IPS DF 6.9 (cell line): Measurements from ENCODE around the gene PHC1.
"Not testable (repeated sequence)": the region's sequence is repeated elsewhere in the genome, so short reads cannot be mapped to it uniquely, and the experiment has no call there.

ENCODE experiments used
- DNase-seq: peaks from one replicate; pipeline ENCODE4 v3.0.0-alpha.2; 2013; ENCODE audit warnings: low read depth, low spot score
- H3K27ac ChIP-seq: one replicate; pipeline ENCODE4 v1.5.1; 2013; ENCODE audit warnings: low read length, control low read depth
- H3K27me3 ChIP-seq: 2 replicates; pipeline ENCODE4 v1.6.1; 2013; ENCODE audit warnings: mild to moderate bottlenecking, low read length; ENCODE audit not compliant: control insufficient read depth, insufficient read depth
- H3K36me3 ChIP-seq: 2 replicates; pipeline ENCODE4 v1.6.1; 2013; ENCODE audit warnings: low read length; ENCODE audit not compliant: control insufficient read depth, insufficient read depth
- H3K4me1 ChIP-seq: 2 replicates; pipeline ENCODE4 v1.6.1; 2013; ENCODE audit warnings: low read length; ENCODE audit not compliant: control insufficient read depth, insufficient read depth
- H3K4me3 ChIP-seq: 2 replicates; pipeline ENCODE4 v1.5.1; 2013; ENCODE audit warnings: mild to moderate bottlenecking, low read length
- H3K9me3 ChIP-seq: 2 replicates; pipeline ENCODE4 v1.6.1; 2013; ENCODE audit warnings: low read length, inconsistent platforms; ENCODE audit not compliant: control insufficient read depth, insufficient read depth
- WGBS: extraction: QIAGEN DNeasy Blood & Tissue Kit; methylation state at CpG from one replicate; pipeline ENCODE4 v1.1.7; 2013; ENCODE audit warnings: mixed read lengths, missing lambda C conversion rate; ENCODE audit not compliant: insufficient read length, insufficient coverage; 5-methylcytosine and 5-hydroxymethylcytosine counted together

PHC1 gene

GRCh38 chr12:8909752-8910151 lies 4.6 kb upstream of the PHC1 start:
- Histone ChIP-seq H3K27ac (peak overlapping the region; percentile 85), H3K4me3 (no peak overlapping the region), H3K4me1 (peaks cover 6% of the 10 kb centered on the region), H3K9me3 (no peaks in the 10 kb centered on the region), H3K27me3 (no peaks in the 10 kb centered on the region), H3K36me3 (no peaks in the 10 kb centered on the region)
- DNase-seq, result no peak
- WGBS, result no CpG with 5 or more reads among the region's 5 CpGs

GRCh38 chr12:8911606-8912268 lies 2.6 kb upstream of the PHC1 start:
- Histone ChIP-seq H3K4me3 (no peak overlapping the region), H3K27me3 (no peaks in the 10 kb centered on the region), H3K4me1 (peaks cover 6% of the 10 kb centered on the region), H3K9me3 (no peaks in the 10 kb centered on the region), H3K27ac (peak overlapping the region; percentile 92), H3K36me3 (no peaks in the 10 kb centered on the region)
- WGBS, result no CpG with 5 or more reads among the region's 3 CpGs
- no peak for DNase-seq

- no peaks in the 10 kb centered on the region for H3K27me3 ChIP-seq
- H3K36me3 ChIP-seq, result 0 out of 2 replicates have a peak, but pooled peaks cover 3% of the 10 kb centered on the region
- DNase-seq, result no peak
- H3K4me3 ChIP-seq, result no peak overlapping the region; the same call in 1 of the 2 replicates
- peaks cover 4% of the 10 kb centered on the region; the same call in 1 of the 2 replicates for H3K4me1 ChIP-seq
- peak overlapping the region; percentile 93 for H3K27ac ChIP-seq
- H3K9me3 ChIP-seq, result no peaks in the 10 kb centered on the region
- no CpG with 5 or more reads among the region's 9 CpGs for WGBS
Measured at GRCh38 chr12:8912914-8913313, 1.4 kb upstream of the PHC1 start.

GRCh38 chr12:8913702-8914032 lies 642 bp upstream of the PHC1 start:
- H3K27me3 ChIP-seq, result no peaks in the 10 kb centered on the region
- WGBS, result no CpG with 5 or more reads among the region's 6 CpGs
- no peak for DNase-seq
- no peaks in the 10 kb centered on the region for H3K9me3 ChIP-seq
- H3K27ac ChIP-seq, result peak overlapping the region; percentile 93
- peaks cover 4% of the 10 kb centered on the region; the same call in 1 of the 2 replicates for H3K4me1 ChIP-seq
- H3K36me3 ChIP-seq, result peaks cover 5% of the 10 kb centered on the region; the same call in 1 of the 2 replicates
- peak overlapping the region; percentile 60; the same call in 1 of the 2 replicates for H3K4me3 ChIP-seq

- Histone ChIP-seq H3K9me3 (no peaks in the 10 kb centered on the region), H3K27ac (peak overlapping the region; percentile 93), H3K4me3 (peak overlapping the region; percentile 80), H3K4me1 (peaks cover 1% of the 10 kb centered on the region; the same call in 1 of the 2 replicates), H3K27me3 (no peaks in the 10 kb centered on the region), H3K36me3 (peaks cover 16% of the 10 kb centered on the region; the same call in 1 of the 2 replicates)
- no CpG with 5 or more reads among the region's 35 CpGs for WGBS
- no peak for DNase-seq
Measured at GRCh38 chr12:8914716-8915526, 612 bp downstream of the PHC1 start.

GRCh38 chr12:8916154-8916553 lies 1.8 kb downstream of the PHC1 start:
- Histone ChIP-seq H3K27me3 (no peaks in the 10 kb centered on the region), H3K27ac (no peak overlapping the region), H3K4me1 (peaks cover 1% of the 10 kb centered on the region; the same call in 1 of the 2 replicates), H3K9me3 (no peaks in the 10 kb centered on the region), H3K4me3 (peak overlapping the region; percentile 80; the same call in 1 of the 2 replicates), H3K36me3 (peaks cover 25% of the 10 kb centered on the region)
- no peak for DNase-seq

GRCh38 chr12:8917031-8917430 lies 2.7 kb downstream of the PHC1 start:
- Histone ChIP-seq H3K4me1 (no peaks in the 10 kb centered on the region), H3K4me3 (peak overlapping the region; percentile 80; the same call in 1 of the 2 replicates), H3K9me3 (no peaks in the 10 kb centered on the region), H3K36me3 (peaks cover 30% of the 10 kb centered on the region), H3K27ac (no peak overlapping the region), H3K27me3 (no peaks in the 10 kb centered on the region)
- no peak for DNase-seq
- no CpG with 5 or more reads among the region's 3 CpGs for WGBS

- H3K27me3 ChIP-seq, result no peaks in the 10 kb centered on the region
- H3K4me1 ChIP-seq, result no peaks in the 10 kb centered on the region
- WGBS, result no CpG with 5 or more reads among the region's 1 CpG
- H3K36me3 ChIP-seq, result peaks cover 35% of the 10 kb centered on the region
- DNase-seq, result no peak
- no peak overlapping the region for H3K4me3 ChIP-seq
- no peaks in the 10 kb centered on the region for H3K9me3 ChIP-seq
- H3K27ac ChIP-seq, result no peak overlapping the region
Measured at GRCh38 chr12:8917751-8918150, 3.4 kb downstream of the PHC1 start.

- H3K4me1 ChIP-seq, DNase-seq, H3K27me3 ChIP-seq, H3K27ac ChIP-seq, H3K9me3 ChIP-seq, H3K4me3 ChIP-seq: not testable (repeated sequence)
- WGBS, result no CpG with 5 or more reads among the region's 4 CpGs
- peaks cover 43% of the 10 kb centered on the region for H3K36me3 ChIP-seq
Measured at GRCh38 chr12:8919643-8920042, 5.3 kb downstream of the PHC1 start.

- H3K4me3 ChIP-seq, result no peak overlapping the region
- H3K27me3 ChIP-seq, result no peaks in the 10 kb centered on the region
- DNase-seq, result no peak
- no CpG with 5 or more reads among the region's 5 CpGs for WGBS
- no peaks in the 10 kb centered on the region for H3K9me3 ChIP-seq
- peaks cover 54% of the 10 kb centered on the region for H3K36me3 ChIP-seq
- no peaks in the 10 kb centered on the region for H3K4me1 ChIP-seq
- no peak overlapping the region for H3K27ac ChIP-seq
Measured at GRCh38 chr12:8922544-8922943, 8.2 kb downstream of the PHC1 start.
